Right lobe of liver (tissue), 4 donors: ENCODE measurements around the gene CABP4.

Experiments used
- CTCF ChIP-seq, 4 donors: fragments of 200-600 bp in 3 of 4; fragments of 450-650 bp in 1 of 4; IDR thresholded peaks; one replicate each; pipeline versions ENCODE4 v1.5.1 to v1.8.0; 2016 to 2022; ENCODE audit warnings: antibody characterized with exemption in 4 of 4, mild to moderate bottlenecking in 2 of 4
- POLR2A ChIP-seq: fragments of 450-650 bp; IDR thresholded peaks from one replicate; pipeline ENCODE4 v1.6.1; 2017; ENCODE audit warnings: antibody characterized with exemption, mild to moderate bottlenecking
- donor health status: DM: no; HTN: no; CAD: no.
- donor health status: DM: no; HTN: no; CAD: no.
- donor health status: DM: no; HTN: yes; CAD: no.

- TF ChIP-seq CTCF (IDR thresholded peaks at IDR 0.05), result no peak
- no peak for TF ChIP-seq POLR2A
Observed at GRCh38 chr11:67441098-67441563, 14.0 kb upstream of the CABP4 start.
